ENCODE results near the gene CACNA2D3. TPM values are rescaled to one million over a fixed set of nuclear protein-coding genes. Genes with fewer than 3 reads are reported as not detected.
"Not testable (repeated sequence)": the region's sequence is repeated elsewhere in the genome, so short reads cannot be mapped to it uniquely, and the experiment has no call there.

Gene CACNA2D3
- total RNA-seq, 2 donors from 2014 or later = not detected

DNA sequence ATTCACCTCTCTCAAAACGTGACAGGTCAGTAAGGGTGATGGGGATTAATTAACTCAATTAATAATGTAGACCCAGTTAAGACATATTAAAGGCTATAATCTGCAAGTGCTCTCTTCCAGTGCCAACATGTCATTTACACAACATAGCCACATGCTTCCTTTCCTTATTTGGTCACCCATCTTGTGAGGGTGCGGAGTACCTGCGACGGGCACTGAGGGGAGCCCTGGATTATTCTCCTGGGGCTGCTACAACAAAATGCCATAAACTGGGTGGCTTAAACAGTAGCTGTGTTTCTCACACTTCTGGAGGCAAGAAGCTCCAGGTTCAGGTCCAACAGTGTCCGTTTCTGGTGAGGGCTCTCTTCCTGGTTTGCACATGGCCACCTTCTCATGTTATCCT lies 962.9 kb downstream of the CACNA2D3 start:
- no peak for DNase-seq (ENCODE audit: low spot score in 2 of 2)
- no peak for ATAC-seq
- Mint-ChIP-seq H3K9me3 (peaks cover 0 to 9% of the 10 kb centered on the region in 2 donors), H3K27ac (no peak overlapping the region), H3K36me3 (no peaks in the 10 kb centered on the region)

DNA sequence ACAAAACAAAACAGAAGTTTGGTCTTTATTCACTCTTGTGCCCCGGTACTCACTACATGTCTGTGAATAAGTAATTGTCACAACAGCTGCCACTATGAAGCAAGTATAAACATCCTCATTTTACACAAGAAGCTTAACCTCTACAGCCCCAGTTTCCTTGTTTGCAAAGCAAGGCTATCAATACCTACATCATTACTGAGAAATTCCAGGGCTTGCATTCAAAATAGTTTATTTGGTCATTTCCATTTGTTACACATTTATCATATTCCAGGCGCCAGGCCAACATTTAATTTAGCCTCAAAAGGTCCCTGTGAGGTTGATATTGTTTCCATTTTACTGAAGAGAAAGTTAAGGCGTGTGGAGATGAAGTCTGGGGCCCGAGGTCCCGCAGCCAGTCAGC lies 966.9 kb downstream of the CACNA2D3 start:
- DNase-seq (ENCODE audit: low spot score in 2 of 2) (no peak), ATAC-seq (no peak)
- Mint-ChIP-seq H3K27ac (no peak overlapping the region), H3K36me3 (no peaks in the 10 kb centered on the region), H3K9me3 (peaks cover 5 to 13% of the 10 kb centered on the region in 2 donors)

DNA sequence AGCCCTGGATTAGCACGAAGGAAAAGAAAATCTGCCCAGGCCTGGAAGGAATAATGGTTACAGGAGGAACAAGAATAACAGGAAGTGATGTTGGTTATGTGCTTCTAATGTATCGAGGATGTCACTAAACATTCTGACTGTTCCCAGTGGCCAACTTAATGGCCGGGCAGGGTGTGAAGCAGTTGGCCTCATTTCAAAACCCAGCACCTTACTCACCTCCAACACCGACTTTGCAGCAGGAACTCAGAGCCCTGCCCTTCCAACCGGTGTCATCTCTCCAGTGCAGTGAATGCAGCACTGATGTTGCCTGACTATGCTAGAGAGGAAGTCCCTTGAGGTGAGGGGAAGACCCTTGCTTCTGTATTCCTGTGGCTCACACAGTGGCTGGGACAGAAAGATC lies 967.9 kb downstream of the CACNA2D3 start:
- no peak for DNase-seq (ENCODE audit: low spot score in 2 of 2)
- H3K27ac Mint-ChIP-seq = no peak overlapping the region
- no peak for ATAC-seq
- H3K9me3 Mint-ChIP-seq = peaks cover 5 to 17% of the 10 kb centered on the region in 2 donors
- H3K36me3 Mint-ChIP-seq = no peaks in the 10 kb centered on the region

DNA sequence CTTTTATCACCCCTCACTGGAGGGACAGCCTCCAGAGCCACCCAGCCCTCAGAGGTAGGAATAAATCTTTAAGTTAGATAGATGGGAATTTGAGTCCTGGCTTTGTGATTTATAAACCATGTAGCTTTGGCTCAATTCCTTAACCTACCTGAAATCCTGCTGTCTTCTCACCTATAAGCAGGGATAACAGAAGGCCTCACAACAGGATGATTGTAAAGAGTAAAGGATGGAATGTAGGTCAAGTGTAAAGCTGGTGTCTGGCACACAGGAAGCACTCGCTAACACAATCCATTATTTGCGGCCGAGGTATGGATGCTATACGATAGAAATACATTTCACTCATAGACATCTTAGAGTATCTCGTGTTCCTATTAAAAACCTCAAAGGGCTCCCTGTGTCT lies 968.4 kb downstream of the CACNA2D3 start:
- Mint-ChIP-seq H3K36me3 (no peaks in the 10 kb centered on the region), H3K27ac (no peak overlapping the region), H3K9me3 (peaks cover 5 to 19% of the 10 kb centered on the region in 2 donors)
- DNase-seq (ENCODE audit: low spot score in 2 of 2) (no peak), ATAC-seq (no peak)

DNA sequence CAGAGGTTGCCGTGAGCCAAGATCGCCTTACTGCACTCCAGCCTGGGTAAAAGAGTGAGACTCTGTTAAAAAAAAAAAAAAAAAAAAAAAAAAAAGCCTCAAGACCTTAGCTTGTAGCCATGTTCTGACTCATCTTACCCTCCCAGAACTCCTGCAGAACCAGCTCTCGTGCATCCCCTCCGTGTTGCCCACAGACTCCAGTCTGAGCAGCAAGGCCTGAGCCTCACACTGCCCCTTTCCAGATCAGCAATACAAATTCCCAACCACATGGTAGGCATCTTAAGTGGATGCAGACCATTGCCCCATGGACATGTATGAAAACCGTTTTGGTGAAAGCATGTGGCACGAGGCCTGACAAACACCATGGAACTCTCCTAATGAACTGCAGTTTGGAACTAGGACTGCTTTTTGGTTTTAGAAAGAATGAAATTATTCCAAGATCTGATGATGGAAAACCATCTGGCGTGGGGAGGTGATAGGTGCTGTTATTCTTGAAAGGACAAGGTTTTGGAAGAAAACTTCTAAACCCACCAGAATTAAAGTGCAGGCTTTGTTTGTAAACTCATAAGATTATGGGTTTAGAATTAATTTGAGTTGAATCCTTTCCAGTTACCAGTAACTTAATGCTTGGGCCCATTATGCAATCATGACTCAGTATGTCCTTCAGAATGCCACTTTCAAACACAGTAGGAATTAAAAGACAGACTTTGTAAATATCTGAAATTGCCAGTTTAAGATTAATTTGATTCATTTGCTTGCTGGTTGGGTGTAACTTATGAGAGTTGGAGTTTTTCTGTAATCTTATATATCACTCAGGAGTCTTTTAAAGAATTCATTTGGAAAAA lies 969.3 kb downstream of the CACNA2D3 start:
- Mint-ChIP-seq H3K27ac (no peak overlapping the region), H3K9me3 (peaks cover 11 to 26% of the 10 kb centered on the region in 2 donors), H3K36me3 (no peaks in the 10 kb centered on the region)
- DNase-seq (ENCODE audit: low spot score in 2 of 2) (no peak), ATAC-seq (no peak)

DNA sequence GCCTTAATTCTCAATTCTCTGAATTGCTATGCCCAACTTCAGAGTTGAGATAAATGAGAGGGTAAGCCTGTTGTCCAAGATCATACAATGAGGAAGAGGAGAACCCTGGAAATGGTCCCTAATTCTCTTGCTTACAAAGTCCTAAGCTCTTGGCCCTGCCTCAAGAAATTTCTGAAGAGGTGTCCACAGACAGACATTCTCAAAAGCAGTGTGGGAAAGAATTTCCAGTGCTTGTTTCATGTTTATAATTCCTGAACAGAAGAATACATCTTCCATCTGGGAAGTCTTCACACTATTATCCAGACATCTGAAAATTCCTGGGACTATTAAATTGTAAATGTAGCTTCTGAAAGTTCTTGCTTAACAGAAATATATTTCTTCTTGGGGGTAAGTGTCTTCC lies 972.3 kb downstream of the CACNA2D3 start:
- no peak overlapping the region for H3K27ac Mint-ChIP-seq
- ATAC-seq = no peak
- DNase-seq (ENCODE audit: low spot score in 2 of 2) = no peak
- no peaks in the 10 kb centered on the region for H3K36me3 Mint-ChIP-seq
- peaks cover 14 to 18% of the 10 kb centered on the region in 2 donors for H3K9me3 Mint-ChIP-seq

DNA sequence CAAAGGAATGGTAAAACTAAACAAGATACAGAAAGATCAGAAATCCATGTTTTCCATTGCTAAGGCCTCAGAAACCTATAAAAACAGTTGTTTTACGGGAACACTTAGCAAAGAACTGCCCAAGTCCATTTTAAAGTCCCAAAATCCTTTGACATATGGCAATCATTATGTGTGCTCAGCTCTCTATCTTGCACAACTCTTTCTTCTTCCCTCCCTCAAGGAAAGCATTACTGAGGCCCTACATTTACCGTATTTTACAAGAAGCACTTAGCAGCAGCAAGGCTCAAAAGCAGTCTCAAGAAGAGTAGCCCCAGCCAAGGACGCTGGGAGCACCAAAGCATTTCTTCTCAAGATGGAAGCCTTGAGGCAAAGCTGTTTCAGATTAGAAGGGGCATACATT lies 975.1 kb downstream of the CACNA2D3 start:
- no peak for DNase-seq (ENCODE audit: low spot score in 2 of 2)
- Mint-ChIP-seq H3K27ac (no peak overlapping the region), H3K9me3 (peaks cover 14 to 18% of the 10 kb centered on the region in 2 donors), H3K36me3 (no peaks in the 10 kb centered on the region)
- no peak for ATAC-seq

DNA sequence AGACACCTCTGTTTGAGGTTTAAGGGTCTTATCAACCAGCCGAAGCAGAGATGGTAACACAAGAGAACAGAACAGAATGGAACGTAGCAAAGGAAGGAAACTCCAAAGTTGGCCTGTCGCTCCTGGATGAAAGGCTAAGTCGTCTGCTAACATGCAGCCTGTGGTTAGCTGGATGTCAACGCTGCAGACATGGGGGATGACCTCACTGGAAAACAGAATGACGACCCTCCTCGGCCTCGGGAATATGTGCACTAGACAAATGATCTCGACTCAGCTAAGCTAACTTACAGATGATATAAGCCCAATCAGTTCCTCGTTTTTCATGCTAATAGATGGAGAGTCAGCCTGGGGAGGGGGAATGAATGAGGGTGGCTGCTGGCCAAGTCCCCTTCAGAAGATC lies 983.3 kb downstream of the CACNA2D3 start:
- Mint-ChIP-seq H3K9me3 (peaks cover 3 to 4% of the 10 kb centered on the region in 2 donors), H3K36me3 (peaks cover 0 to 4% of the 10 kb centered on the region in 2 donors), H3K27ac (no peak overlapping the region)
- ATAC-seq = no peak
- no peak for DNase-seq (ENCODE audit: low spot score in 2 of 2)

DNA sequence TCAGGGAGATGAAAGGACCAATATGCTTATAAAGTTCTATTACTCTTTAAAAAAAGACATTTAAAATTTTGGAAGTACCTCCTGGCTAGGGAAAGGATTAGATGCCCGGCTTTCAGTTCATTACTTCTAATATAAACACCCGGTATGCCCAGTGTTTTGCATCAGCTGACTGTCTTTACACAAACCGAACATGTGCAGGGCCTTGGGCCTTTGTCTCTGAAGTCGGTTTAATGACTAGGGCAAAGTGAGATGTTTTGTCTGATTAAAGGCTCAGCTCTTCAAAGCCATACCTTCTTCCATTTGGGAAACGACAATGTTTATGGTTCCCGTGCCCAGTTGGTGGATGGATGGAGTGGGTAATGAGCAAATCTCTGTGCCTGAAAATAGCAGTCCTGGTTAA lies 984.8 kb downstream of the CACNA2D3 start:
- peaks cover 4 to 7% of the 10 kb centered on the region in 2 donors for H3K9me3 Mint-ChIP-seq
- DNase-seq (ENCODE audit: low spot score in 2 of 2) = no peak
- ATAC-seq = no peak

DNA sequence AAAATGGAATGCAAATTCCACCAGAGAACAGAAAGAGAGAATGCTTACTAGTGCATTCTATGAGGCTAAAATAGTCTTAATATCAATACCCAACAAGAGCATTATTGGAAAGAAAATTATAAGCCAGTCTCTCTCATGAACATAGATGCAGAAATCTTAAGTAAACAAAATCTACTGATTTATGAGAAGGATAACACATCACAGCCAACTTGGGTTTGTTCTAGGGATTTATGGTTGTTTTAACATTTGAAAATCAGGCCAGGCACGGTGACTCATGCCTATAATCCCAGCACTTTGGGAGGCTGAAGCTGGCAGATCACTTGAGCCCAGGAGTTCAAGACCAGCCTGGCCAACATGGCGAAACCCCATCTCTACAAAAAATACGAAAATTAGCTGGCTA lies 989.6 kb downstream of the CACNA2D3 start:
- H3K27ac Mint-ChIP-seq; H3K9me3 Mint-ChIP-seq; ATAC-seq; H3K36me3 Mint-ChIP-seq; DNase-seq (ENCODE audit: low spot score in 2 of 2): not testable (repeated sequence)

More for the DNA sequence above, 984.8 kb downstream of the CACNA2D3 start:
- peaks cover 0 to 4% of the 10 kb centered on the region in 2 donors for H3K36me3 Mint-ChIP-seq
- no peak overlapping the region for H3K27ac Mint-ChIP-seq

DNA sequence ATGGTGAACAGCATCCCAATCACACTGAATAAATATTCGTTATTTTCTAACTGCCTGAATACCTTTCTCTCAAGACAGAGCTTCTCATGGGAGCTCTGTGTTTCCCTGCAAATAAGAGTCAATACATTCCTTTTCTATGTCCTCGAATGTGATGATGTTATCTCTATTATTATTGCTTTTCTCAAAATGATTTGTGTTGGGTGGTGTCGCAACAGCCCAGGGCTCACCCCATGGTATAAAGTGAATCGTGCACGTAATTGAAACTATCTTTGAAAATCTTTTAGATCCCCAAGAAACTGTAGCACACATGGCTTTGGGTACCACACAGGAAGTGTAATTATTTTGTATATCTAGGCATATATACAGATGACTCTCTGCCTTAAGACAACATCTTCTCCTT lies 996.1 kb downstream of the CACNA2D3 start:
- no peaks in the 10 kb centered on the region for H3K36me3 Mint-ChIP-seq
- no peak overlapping the region for H3K27ac Mint-ChIP-seq
- H3K9me3 Mint-ChIP-seq = peaks cover 0 to 13% of the 10 kb centered on the region in 2 donors
- no peak for DNase-seq (ENCODE audit: low spot score in 2 of 2)
- no peak for ATAC-seq

DNA sequence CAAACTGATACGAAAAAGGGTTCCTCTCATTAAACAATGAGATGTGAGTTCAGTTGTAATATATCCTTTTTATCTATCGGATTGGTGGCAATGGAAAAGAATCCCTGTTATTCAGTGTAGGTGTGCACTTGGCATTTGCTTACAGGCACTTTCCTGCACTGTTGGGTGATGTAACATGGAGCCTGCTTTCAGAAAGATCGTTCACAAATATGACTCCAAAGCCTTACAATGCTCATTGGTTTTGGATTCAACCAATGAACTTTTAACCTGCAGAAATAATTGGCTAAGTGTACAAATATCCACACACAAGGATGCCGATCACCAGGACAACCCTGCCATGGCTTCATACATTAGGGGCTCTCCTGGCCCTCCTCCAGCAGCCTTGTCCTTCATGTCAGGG lies 996.9 kb downstream of the CACNA2D3 start:
- DNase-seq (ENCODE audit: low spot score in 2 of 2) (no peak), ATAC-seq (no peak)
- no peak overlapping the region for H3K27ac Mint-ChIP-seq
- no peaks in the 10 kb centered on the region for H3K36me3 Mint-ChIP-seq
- peaks cover 0 to 13% of the 10 kb centered on the region in 2 donors for H3K9me3 Mint-ChIP-seq

DNA sequence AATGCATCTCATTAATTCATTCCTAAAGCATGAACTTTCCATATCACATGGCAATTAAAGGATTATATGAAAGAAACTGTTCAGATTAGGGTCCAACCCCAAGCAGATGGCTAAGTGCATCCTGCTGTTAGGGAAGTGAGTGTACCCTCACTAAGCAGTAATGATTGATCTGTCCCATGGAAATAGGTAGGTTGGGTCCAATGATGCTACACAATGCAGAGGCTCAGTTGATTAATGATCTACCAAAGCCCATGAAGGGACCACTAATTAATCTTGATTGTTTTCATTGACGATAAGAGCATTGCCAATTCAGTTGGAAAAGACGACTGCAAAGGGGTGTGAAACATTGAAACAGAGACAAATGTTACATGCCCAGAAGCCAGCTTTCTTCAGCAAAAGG lies 1000.0 kb downstream of the CACNA2D3 start:
- DNase-seq (ENCODE audit: low spot score in 2 of 2) = no peak
- no peak for ATAC-seq
- no peaks in the 10 kb centered on the region for H3K36me3 Mint-ChIP-seq
- H3K27ac Mint-ChIP-seq = no peak overlapping the region
- H3K9me3 Mint-ChIP-seq = peaks cover 0 to 17% of the 10 kb centered on the region in 2 donors

Other genes starting within 250 kb of the CACNA2D3 start
- 10 to 100 TPM; 21.8 to 33.8 TPM for gene ACTR8, start 240.4 kb upstream of the CACNA2D3 start, total RNA-seq
- gene SELENOK, start 230.7 kb upstream of the CACNA2D3 start, total RNA-seq = 10 to 100 TPM; 36.6 to 41.8 TPM